ENCODE measurements around the gene OR10V1. TPM values are rescaled to one million over a fixed set of nuclear protein-coding genes. Genes with fewer than 3 reads are reported as not detected.

Gene OR10V1
- total RNA-seq, 2 experiments from 2014 or later, result not detected

- H3K27me3 Mint-ChIP-seq, result peaks cover 8% of the 10 kb centered on the region
- no peak overlapping the region for H3K27ac Mint-ChIP-seq
- no peaks in the 10 kb centered on the region for H3K4me1 Mint-ChIP-seq (ENCODE audit: low read depth)
- H3K4me3 Mint-ChIP-seq, result no peak overlapping the region
- Histone ChIP-seq H3K27me3 (ENCODE audit: control insufficient read depth in 1 of 2, insufficient read depth in 2 of 2, low read length in 2 of 2) (no peaks in the 10 kb centered on the region), H3K9me3 (ENCODE audit: control insufficient read depth in 1 of 2, insufficient read depth in 1 of 2, low read length in 2 of 2) (no peaks in the 10 kb centered on the region), H3K27ac (ENCODE audit: low read depth in 1 of 2, low read length in 2 of 2) (no peak overlapping the region), H3K4me3 (ENCODE audit: low read length) (no peak overlapping the region), H3K4me1 (ENCODE audit: insufficient read depth, low read length) (no peaks in the 10 kb centered on the region), H3K36me3 (ENCODE audit: insufficient read depth, low read length) (no peaks in the 10 kb centered on the region)
- H3K9me3 Mint-ChIP-seq, result no peaks in the 10 kb centered on the region
- CTCF ChIA-PET, result no interaction called here
- TF ChIP-seq, protein P1, sequence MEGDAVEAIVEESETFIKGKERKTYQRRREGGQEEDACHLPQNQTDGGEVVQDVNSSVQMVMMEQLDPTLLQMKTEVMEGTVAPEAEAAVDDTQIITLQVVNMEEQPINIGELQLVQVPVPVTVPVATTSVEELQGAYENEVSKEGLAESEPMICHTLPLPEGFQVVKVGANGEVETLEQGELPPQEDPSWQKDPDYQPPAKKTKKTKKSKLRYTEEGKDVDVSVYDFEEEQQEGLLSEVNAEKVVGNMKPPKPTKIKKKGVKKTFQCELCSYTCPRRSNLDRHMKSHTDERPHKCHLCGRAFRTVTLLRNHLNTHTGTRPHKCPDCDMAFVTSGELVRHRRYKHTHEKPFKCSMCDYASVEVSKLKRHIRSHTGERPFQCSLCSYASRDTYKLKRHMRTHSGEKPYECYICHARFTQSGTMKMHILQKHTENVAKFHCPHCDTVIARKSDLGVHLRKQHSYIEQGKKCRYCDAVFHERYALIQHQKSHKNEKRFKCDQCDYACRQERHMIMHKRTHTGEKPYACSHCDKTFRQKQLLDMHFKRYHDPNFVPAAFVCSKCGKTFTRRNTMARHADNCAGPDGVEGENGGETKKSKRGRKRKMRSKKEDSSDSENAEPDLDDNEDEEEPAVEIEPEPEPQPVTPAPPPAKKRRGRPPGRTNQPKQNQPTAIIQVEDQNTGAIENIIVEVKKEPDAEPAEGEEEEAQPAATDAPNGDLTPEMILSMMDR (IDR thresholded peaks at IDR 0.05), result no peak
- intact Hi-C loops (cut with DNase I, micrococcal nuclease), result no loop called here
- no peaks in the 10 kb centered on the region for H3K36me3 Mint-ChIP-seq (ENCODE audit: low read depth)
- ATAC-seq (ENCODE audit: poor library complexity) (no peak), DNase-seq (no peak)
- POLR2A ChIA-PET, result no interaction called here
Measured at GRCh38 chr11:59728154-59728553, 14.5 kb upstream of the OR10V1 start.

- H3K27ac Mint-ChIP-seq, result no peak overlapping the region
- no peaks in the 10 kb centered on the region for H3K9me3 ChIP-seq (ENCODE audit: control insufficient read depth in 1 of 2, insufficient read depth in 1 of 2, low read length in 2 of 2)
- H3K27ac ChIP-seq (ENCODE audit: low read depth in 1 of 2, low read length in 2 of 2), result no peak overlapping the region
- H3K4me1 ChIP-seq (ENCODE audit: insufficient read depth, low read length), result no peaks in the 10 kb centered on the region
- DNase-seq, result no peak
- peaks cover 14% of the 10 kb centered on the region for H3K27me3 Mint-ChIP-seq
- H3K36me3 Mint-ChIP-seq (ENCODE audit: low read depth), result no peaks in the 10 kb centered on the region
- no peaks in the 10 kb centered on the region for H3K27me3 ChIP-seq (ENCODE audit: control insufficient read depth in 1 of 2, insufficient read depth in 2 of 2, low read length in 2 of 2)
- CTCF ChIA-PET, result no interaction called here
- POLR2A ChIA-PET, result interaction anchor here (0.6 kb wide), 1 partner anchor 46 kb away, joined by 3 read pairs; no protein-coding TSS in a partner anchor
- H3K4me1 Mint-ChIP-seq (ENCODE audit: low read depth), result no peaks in the 10 kb centered on the region
- intact Hi-C loops (cut with DNase I, micrococcal nuclease), result no loop called here
- ATAC-seq (ENCODE audit: poor library complexity), result no peak
- H3K9me3 Mint-ChIP-seq, result no peaks in the 10 kb centered on the region
- H3K4me3 Mint-ChIP-seq, result no peak overlapping the region
- no peaks in the 10 kb centered on the region for H3K36me3 ChIP-seq (ENCODE audit: insufficient read depth, low read length)
- H3K4me3 ChIP-seq (ENCODE audit: low read length), result no peak overlapping the region
- TF ChIP-seq, protein P1 (IDR thresholded peaks at IDR 0.05), result no peak
Measured at GRCh38 chr11:59727426-59727825, 13.8 kb upstream of the OR10V1 start.

GRCh38 chr11:59724066-59724465, 10.4 kb upstream of the OR10V1 start:
- no peak overlapping the region for H3K4me3 ChIP-seq (ENCODE audit: low read length)
- H3K27ac Mint-ChIP-seq, result no peak overlapping the region
- DNase-seq (no peak), ATAC-seq (ENCODE audit: poor library complexity) (no peak)
- H3K27ac ChIP-seq (ENCODE audit: low read depth in 1 of 2, low read length in 2 of 2), result no peak overlapping the region
- CTCF ChIA-PET, result no interaction called here
- H3K9me3 ChIP-seq (ENCODE audit: control insufficient read depth in 1 of 2, insufficient read depth in 1 of 2, low read length in 2 of 2), result no peaks in the 10 kb centered on the region
- no peaks in the 10 kb centered on the region for H3K27me3 ChIP-seq (ENCODE audit: control insufficient read depth in 1 of 2, insufficient read depth in 2 of 2, low read length in 2 of 2)
- POLR2A ChIA-PET, result no interaction called here
- H3K4me1 Mint-ChIP-seq (ENCODE audit: low read depth), result no peaks in the 10 kb centered on the region
- H3K36me3 Mint-ChIP-seq (ENCODE audit: low read depth), result no peaks in the 10 kb centered on the region
- H3K4me3 Mint-ChIP-seq, result no peak overlapping the region
- intact Hi-C loops (cut with DNase I, micrococcal nuclease), result no loop called here
- H3K27me3 Mint-ChIP-seq, result peaks cover 31% of the 10 kb centered on the region
- TF ChIP-seq, protein P1 (IDR thresholded peaks at IDR 0.05), result no peak
- H3K36me3 ChIP-seq (ENCODE audit: insufficient read depth, low read length), result no peaks in the 10 kb centered on the region
- no peaks in the 10 kb centered on the region for H3K4me1 ChIP-seq (ENCODE audit: insufficient read depth, low read length)
- H3K9me3 Mint-ChIP-seq, result no peaks in the 10 kb centered on the region

Measured in CD4-positive, alpha-beta T cell (primary cell).